ENCODE data around the gene SLC35G3. TPM values are rescaled to one million over a fixed set of nuclear protein-coding genes. Genes with fewer than 3 reads are reported as not detected.

SLC35G3 gene
- total and polyA plus RNA-seq, 2 of the 8 experiments (the other 6 are each of a cell fraction or from before 2014, with no cell fraction given): not detected

DNA sequence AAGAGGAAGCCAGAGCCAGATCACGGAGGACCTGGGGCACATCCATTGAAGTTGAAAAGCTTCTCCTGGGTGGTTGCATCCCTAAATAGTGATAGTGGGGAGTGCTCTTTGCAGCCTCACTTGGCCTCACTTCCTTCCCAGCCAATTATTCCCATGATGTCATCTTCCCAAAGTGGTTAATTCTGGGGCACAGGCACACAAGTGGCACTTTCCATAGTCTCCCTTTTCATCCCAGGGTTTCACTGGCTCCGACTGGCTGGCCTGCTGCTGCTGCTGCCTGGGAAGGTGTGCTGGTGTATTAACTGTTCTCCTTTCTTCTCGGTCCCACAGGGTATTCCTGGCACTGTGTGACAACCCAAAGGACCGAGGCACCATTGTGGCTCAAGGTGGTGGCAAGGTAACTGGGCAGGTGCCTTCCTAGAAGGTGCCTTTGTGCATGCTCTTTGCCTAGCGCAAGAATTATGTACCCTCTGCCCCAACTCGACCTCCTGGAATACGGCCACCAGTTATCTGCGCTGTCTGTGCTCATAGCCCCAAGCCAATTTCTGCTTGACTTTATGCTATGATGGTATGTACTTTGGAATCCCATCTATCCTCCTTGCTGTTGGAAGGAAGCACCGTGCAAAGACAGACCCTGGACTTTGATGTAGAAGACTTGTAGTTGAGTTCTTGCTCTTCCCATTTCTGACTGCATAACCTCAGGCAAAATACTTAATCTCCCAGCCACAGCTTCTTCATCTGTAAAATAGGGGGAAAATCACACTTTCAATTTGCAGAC is 18.4 kb downstream of the SLC35G3 start:
- Histone ChIP-seq H3K4me1 (replicated peaks in 1 of 4; ENCODE audit: control insufficient read depth in 3 of 4, insufficient read depth in 4 of 4, low read length in 3 of 4) (no peaks in the 10 kb centered on the region; a peak in 1 of 7 replicates), H3K14ac (ENCODE audit: insufficient read length) (no peak overlapping the region), H2AFZ (ENCODE audit: low read length) (no peak overlapping the region), H2BK12ac (ENCODE audit: low read depth, low read length) (no peak overlapping the region), H2BK120ac (replicated peaks; ENCODE audit: low read depth, low read length) (no peak overlapping the region), H3K4me3 (ENCODE audit: extremely low read depth in 1 of 4, insufficient read depth in 2 of 4, low read depth in 3 of 4, low read length in 4 of 4) (no peak overlapping the region), H4K91ac (replicated peaks; ENCODE audit: insufficient read length, low read length) (no peak overlapping the region), H2BK5ac (ENCODE audit: low read depth, low read length) (no peak overlapping the region), H3K4ac (replicated peaks; ENCODE audit: insufficient read length, low read depth, low read length) (no peak overlapping the region), H2BK15ac (ENCODE audit: low read length) (no peak overlapping the region), H3K36me3 (ENCODE audit: control insufficient read depth in 2 of 4, insufficient read depth in 4 of 4, low read length in 3 of 4) (no peaks in the 10 kb centered on the region), H4K5ac (ENCODE audit: insufficient read length, low read depth, low read length) (no peak overlapping the region), H3K23me2 (ENCODE audit: low read depth, low read length) (no peaks in the 10 kb centered on the region; the same call in 1 of the 2 replicates), H4K8ac (ENCODE audit: extremely low read depth, insufficient read depth, low read length) (no peak overlapping the region), H2AK5ac (ENCODE audit: low read depth, low read length) (no peak overlapping the region), H3K18ac (ENCODE audit: extremely low read depth, low read length) (no peak overlapping the region), H3K27me3 (replicated peaks in 1 of 4; ENCODE audit: control insufficient read depth in 3 of 4, extremely low read depth in 1 of 4, insufficient read depth in 3 of 4, low read length in 3 of 4) (no peaks in the 10 kb centered on the region; a peak in 1 of 7 replicates), H3K79me1 (ENCODE audit: low read depth, low read length) (no peaks in the 10 kb centered on the region), H3K4me2 (ENCODE audit: insufficient read depth in 1 of 2, low read depth in 2 of 2, low read length in 2 of 2) (no peak overlapping the region), H3K23ac (ENCODE audit: insufficient read length) (no peak overlapping the region), H3K9ac (replicated peaks in 1 of 4; ENCODE audit: extremely low read depth in 1 of 4, low read depth in 3 of 4, low read length in 3 of 4) (no peak overlapping the region), H2BK20ac (ENCODE audit: low read length) (no peak overlapping the region), H4K20me1 (replicated peaks in 1 of 2; ENCODE audit: control insufficient read depth in 1 of 2, insufficient read depth in 2 of 2, low read length in 2 of 2) (no peaks in the 10 kb centered on the region), H3K79me2 (ENCODE audit: control insufficient read depth in 1 of 2, insufficient read depth in 2 of 2, low read length in 2 of 2) (no peaks in the 10 kb centered on the region), H3K27ac (ENCODE audit: low read depth, low read length) (no peak overlapping the region), H3K56ac (replicated peaks; ENCODE audit: insufficient read length, low read depth, low read length) (no peak overlapping the region), H3K9me3 (ENCODE audit: insufficient read depth in 2 of 2, low read depth in 1 of 2, low read length in 1 of 2) (no peaks in the 10 kb centered on the region)
- ChIA-PET POLR2A (ENCODE audit: partially characterized antibody) (no interaction called here), CTCF (ENCODE audit: partially characterized antibody) (no interaction called here)
- DNase-seq (ENCODE audit: low read depth in 1 of 2, low spot score in 2 of 2) (no peak), FAIRE-seq (no peak)
- WGBS, 2 experiments (ENCODE audit: extremely low coverage in 1 of 2, insufficient coverage in 1 of 2, insufficient read length in 1 of 2, insufficient replicate concordance in 2 of 2, low coverage in 1 of 2, low lambda C conversion rate in 2 of 2, missing lambda C conversion rate in 1 of 2): 89% methylated on average over 9 of the region's 9 CpGs; no CpG with 5 or more reads in 1 of the 2 experiments
- TF ChIP-seq RNF2 (IDR thresholded peaks at IDR 0.05; ENCODE audit: borderline replicate concordance, low read depth, low read length, missing control alignments, poor library complexity, severe bottlenecking): no peak
- no peak for TF ChIP-seq JUND (IDR thresholded peaks at IDR 0.05; ENCODE audit: low read length)
- TF ChIP-seq KDM5A (IDR thresholded peaks at IDR 0.05; ENCODE audit: low read length): no peak
- no peak for TF ChIP-seq CBX5 (IDR thresholded peaks at IDR 0.05; ENCODE audit: low read depth, low read length)
- TF ChIP-seq GABPA (IDR thresholded peaks at IDR 0.05; ENCODE audit: borderline replicate concordance, insufficient read depth, low read length): no peak
- TF ChIP-seq, protein P1, sequence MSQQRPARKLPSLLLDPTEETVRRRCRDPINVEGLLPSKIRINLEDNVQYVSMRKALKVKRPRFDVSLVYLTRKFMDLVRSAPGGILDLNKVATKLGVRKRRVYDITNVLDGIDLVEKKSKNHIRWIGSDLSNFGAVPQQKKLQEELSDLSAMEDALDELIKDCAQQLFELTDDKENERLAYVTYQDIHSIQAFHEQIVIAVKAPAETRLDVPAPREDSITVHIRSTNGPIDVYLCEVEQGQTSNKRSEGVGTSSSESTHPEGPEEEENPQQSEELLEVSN (IDR thresholded peaks at IDR 0.05): no peak
- no peak for TF ChIP-seq SIX5 (IDR thresholded peaks at IDR 0.05; ENCODE audit: low read depth, low read length)
- TF ChIP-seq ASH2L (IDR thresholded peaks at IDR 0.05; ENCODE audit: low read length): no peak
- no peak for TF ChIP-seq EP300 (IDR thresholded peaks at IDR 0.05; ENCODE audit: borderline replicate concordance in 1 of 2, low read depth in 2 of 2, low read length in 2 of 2)
- no peak for TF ChIP-seq YY1 (IDR thresholded peaks at IDR 0.05; ENCODE audit: low read depth, low read length)
- no peak for TF ChIP-seq POLR2A (IDR thresholded peaks at IDR 0.05; ENCODE audit: control extremely low read depth in 1 of 2, low read depth in 2 of 2, low read length in 2 of 2)
